ENCODE measurements around the gene SLC22A7.

- no peak for TF ChIP-seq CTCF (IDR thresholded peaks at IDR 0.05)
- no peak for TF ChIP-seq POLR2A (IDR thresholded peaks at IDR 0.05)
These were observed 4.4 kb upstream of the SLC22A7 start for GRCh38 chr6:43293698-43294097.

Data from prostate gland (tissue), 2 donors.